GM18499 (cell line): Measurements from ENCODE around the gene RAB36.

ENCODE experiments used
- ATAC-seq: cut with Tn5 transposase; IDR thresholded peaks from one replicate; pipeline ENCODE4 v1.9.1; 2021; ENCODE audit warnings: moderate number of reproducible peaks; ENCODE audit not compliant: insufficient read depth, unreplicated experiment

Gene RAB36

DNA sequence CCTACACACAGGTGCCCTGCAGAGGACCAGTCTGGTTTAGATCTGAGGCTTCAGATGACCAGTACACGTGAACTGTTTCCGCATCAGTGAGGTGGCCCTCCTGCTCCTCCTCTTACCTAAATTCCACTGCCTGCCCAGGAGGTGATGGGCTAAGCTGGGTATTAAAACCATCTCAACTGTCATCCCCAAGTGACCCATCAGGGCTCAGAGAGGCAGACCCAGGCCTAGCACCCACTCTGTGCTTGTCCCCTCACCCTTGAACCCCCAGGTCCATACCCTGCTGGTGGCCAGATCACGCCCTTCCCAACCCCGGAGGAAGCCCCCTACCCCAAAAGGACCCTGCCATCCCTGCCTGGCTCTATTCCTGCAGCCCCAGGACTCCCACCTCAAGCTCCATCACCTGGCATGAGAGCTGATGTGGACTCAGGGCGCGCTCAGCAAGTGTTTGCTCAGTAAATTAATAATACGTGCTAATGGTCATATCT is 24.8 kb upstream of the RAB36 start:
- no peak for ATAC-seq

DNA sequence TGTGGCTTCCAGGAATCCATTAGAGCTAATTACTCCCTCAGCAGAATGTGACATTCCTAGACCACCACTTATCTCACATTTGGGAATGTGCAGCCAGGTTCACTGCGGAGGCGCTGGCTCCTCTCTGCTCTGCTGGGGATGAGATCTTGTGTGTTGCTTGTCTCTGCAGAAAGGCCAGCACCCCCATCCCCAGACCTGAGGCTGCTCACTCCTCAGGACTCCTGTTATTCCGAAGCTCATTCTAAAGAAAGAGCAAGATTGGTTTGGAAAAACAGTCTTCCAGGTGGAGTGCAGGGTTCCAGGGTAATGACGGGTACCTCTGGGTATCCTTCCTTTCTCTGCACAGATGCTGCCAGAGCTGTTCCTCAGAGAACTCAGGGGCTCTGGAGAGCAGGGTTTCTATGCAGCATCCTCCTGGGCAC is 24.3 kb upstream of the RAB36 start:
- no peak for ATAC-seq

DNA sequence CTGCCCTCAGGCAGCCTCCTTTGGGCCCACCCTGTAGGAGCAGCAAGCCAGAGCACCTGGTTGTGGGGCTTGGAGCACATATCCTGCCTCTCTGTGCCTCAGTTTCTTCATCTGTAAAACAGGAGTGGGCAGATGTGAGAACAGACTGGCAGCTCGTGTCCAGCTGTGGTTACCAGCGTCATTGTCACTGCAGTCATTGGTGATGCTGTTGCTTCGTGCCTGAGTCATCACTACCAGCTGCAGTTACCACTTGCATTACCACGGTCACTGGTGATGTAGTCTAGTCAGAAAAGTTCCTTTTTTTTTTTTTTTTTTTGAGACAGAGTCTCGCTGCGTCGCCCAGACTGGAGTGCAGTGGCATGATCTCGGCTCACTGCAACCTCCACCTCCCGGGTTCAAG is 23.9 kb upstream of the RAB36 start:
- ATAC-seq: no peak

DNA sequence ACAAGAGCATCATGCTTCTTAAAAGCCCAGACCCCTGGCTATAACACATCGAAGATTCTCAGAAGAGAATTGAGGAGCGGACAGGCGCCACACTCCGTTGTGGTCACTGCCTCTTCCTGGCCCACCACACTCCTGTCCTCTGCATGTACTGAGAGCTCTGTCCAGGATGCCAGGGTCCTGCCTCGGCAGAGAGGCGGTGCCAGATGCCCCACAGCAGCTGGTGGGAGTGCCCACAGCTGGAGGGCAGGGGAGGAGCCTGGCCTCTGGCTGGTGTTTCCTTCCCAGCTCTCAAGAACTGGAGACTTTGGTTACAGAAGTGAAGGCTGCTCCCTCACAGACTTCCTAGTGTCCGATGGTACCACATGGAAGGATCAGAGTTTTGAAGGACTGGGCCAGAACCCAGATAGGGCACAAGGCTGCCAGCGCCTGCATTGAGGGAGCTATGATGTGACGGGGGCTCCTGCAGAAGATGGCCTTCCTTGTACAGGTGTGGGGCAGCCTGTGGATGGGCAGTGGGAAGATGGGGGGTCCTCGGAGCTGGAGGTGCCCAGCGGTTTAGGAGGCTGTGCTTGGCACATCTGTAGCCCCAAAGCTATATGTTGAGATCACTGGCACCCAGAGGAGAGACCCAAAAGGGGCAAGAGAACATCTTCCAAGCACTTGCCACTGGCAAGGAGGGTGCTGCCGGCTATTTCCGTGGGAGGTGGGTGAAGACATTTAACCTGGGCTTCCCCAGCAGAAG is 22.9 kb upstream of the RAB36 start:
- no peak for ATAC-seq

DNA sequence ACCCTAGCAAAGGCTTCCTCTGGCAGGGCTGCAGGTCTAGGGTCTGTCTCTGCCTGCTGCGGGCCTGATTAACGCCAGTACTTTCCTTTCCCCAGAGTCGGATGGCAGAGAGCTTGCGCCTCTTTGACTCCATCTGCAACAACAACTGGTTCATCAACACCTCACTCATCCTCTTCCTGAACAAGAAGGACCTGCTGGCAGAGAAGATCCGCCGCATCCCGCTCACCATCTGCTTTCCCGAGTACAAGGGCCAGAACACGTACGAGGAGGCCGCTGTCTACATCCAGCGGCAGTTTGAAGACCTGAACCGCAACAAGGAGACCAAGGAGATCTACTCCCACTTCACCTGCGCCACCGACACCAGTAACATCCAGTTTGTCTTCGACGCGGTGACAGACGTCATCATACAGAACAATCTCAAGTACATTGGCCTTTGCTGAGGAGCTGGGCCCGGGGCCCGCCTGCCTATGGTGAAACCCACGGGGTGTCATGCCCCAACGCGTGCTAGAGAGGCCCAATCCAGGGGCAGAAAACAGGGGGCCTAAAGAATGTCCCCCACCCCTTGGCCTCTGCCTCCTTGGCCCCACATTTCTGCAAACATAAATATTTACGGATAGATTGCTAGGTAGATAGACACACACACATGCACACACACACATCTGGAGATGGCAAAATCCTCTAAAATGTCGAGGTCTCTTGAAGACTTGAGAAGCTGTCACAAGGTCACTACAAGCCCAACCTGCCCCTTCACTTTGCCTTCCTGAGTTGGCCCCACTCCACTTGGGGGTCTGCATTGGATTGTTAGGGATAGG is 22.1 kb upstream of the RAB36 start:
- no peak for ATAC-seq

DNA sequence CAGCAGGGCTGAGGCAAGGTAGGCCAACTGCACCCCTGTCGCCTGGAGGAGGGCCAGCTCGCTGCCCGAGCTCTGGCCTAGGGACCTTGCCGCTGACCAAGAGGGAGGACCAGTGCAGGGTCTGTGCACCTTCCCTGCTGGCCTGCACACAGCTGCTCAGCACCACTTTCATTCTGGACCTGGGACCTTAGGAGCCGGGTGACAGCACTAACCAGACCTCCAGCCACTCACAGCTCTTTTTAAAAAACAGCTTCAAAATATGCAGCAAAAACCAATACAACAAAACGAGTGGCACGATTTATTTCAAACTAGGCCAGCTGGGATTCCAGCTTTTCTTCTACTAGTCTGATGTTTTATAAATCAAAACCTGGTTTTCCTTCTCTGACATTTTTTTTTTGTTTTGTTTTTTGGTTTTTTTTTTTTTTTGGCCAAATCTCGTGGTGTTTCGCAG is 21.4 kb upstream of the RAB36 start:
- no peak for ATAC-seq

DNA sequence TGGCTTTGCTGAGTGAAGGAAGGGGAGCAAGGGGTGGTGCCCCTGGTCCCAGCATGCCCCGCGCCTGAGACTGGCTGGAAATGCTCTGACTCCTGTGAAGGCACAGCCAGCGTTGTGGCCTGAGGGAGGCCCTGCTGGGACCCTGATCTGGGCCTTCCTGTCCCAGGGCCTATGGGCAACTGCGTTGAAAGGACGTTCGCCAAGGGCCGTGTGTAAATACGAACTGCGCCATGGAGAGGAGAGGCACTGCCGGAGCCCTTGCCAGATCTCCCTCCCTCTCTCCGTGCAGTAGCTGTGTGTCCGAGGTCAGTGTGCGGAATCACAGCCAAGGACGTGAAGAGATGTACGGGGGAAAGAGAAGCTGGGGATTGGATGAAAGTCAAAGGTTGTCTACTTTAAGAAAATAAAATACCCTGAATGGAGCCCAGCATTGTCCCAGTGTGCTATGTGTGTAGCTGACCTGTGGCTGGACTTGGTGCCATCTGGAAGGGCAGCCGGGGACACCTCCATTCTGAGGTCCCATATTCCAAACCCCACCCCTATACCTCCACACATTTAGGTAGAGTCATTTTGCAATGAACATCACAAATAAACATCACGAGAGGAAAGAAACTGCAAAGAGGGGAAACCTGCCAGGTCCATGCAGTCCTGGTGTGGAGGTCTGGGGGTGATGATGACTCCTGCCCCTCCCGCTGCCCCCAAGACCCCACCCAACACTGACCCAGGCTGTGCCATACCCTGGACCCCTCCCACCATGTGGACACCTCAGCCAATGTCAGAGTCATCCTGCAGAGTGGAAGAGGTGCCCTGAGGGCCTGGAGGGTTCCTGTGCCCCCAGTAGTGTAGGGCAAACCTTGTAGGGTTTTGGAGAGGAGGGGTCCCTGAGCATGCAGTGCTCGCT is 20.4 kb upstream of the RAB36 start:
- ATAC-seq: no peak

DNA sequence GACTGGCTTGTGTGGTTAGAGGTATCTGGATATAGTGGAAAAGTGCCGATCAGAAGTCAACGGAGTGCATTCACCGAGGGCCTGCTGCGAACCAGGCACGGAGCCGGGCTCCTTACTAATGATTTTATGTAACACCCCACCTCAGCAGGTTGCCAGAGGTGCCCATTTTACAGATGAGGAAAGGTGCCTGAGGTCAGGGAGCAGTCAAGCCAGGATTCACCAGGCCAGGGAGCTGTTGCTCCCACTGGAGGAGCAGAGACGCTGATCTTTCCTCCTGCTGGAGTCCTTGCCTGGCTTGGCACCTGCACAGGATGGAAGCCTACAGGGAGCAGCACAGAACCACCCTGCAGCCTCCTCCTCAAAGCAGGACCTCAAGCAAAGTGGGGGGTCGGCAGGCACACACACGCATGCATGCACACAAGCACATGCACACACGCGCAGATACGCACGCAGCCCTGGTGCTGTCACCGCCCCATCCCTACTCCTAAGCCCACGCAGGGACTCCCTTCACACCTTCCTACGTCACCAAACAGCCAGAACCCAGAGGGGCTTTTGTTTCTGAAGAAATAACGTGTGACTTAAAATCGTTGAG is 19.7 kb upstream of the RAB36 start:
- no peak for ATAC-seq

DNA sequence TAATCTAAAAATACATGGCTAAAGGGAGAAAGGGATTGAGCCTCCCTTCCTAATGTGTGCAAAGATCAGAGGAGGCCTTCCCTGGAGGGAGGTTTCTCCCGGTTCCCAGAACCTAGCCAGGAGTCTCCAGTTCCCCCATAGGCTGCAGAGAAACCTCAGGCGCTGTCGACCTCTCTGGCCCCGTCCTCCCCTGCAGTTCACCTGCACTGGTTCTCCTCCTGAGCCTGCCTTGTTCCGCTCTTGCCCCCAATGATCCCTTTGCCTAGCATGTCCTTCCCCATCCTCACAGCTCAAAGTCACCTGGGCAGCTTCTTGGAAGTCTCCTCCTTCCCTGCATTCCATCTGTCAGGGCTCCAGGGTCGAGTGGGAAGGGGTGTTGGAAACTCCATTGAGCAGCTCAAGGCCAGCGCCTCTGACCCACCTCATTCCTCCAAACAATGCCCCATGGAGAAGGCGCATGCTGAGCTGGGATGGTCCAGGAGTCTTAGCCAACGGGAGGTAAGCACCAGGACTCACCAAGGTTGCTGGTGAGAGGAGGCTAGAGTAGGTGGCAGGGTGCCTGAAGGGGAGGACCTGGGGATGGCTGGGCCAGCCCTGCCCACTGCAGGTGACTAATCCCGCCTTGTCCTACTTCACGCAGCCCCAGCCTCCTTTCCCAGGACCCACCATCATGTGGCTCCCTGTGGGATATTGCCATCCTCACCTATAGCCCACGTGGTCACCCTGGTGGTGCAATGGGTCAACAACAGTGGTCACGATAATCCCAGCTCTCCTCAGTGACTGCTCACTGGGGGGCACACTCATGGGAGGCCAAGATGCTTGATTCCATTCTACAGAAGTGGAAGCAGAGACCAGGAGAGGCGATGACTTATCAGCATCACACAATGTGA is 18.9 kb upstream of the RAB36 start:
- ATAC-seq: no peak

DNA sequence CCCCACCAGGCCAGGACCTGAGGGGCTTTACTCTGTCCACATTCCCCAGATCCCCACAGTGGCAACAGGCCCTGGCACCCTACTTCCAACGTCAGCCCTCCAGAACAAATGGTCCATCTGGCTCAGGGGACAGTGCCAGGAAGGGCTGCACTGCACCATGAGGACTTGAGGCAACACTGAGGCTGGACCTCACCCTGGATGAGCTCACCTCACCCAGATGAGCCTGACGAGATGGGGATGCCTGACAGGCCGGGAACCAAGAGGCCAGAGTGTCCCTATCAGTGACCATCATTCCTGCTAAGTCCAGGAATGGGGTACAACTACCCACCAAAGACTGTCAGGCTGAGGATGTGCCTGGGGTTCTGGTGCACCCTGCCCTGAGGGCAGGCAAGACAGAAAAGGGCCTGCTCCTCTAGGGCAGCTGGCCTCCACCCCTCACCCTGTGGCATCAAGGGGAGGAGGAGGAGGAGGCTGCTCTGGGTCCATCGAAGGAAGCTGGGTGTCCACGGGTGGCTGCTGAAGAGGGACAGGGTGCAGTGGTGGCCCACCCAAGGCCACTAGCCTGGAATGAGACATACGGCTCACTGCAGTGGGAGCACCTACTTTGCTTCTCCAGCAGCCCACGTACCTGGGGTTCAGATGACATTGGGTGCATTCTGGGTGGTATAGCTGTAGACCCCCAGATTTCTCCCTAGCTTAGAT is 18.1 kb upstream of the RAB36 start:
- no peak for ATAC-seq

DNA sequence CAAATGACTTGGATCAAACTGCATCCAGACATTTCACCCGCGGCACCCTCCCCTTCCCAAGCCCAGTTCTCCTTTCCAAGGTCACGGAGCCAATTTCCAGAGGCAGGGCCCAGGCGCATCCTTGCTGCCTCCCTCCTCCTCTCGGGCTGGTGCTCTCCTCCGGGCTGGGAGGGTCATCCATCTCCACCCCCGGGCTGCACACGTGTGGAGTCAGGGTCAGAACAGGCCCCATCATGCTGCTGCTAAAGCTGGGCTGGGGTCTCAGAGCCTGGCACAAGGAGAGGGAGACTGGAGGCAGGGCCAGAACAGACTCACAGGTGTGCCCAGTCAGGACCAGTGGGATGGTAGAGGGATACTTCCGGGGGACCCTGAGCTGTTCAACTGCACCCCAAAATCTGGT is 17.5 kb upstream of the RAB36 start:
- no peak for ATAC-seq

DNA sequence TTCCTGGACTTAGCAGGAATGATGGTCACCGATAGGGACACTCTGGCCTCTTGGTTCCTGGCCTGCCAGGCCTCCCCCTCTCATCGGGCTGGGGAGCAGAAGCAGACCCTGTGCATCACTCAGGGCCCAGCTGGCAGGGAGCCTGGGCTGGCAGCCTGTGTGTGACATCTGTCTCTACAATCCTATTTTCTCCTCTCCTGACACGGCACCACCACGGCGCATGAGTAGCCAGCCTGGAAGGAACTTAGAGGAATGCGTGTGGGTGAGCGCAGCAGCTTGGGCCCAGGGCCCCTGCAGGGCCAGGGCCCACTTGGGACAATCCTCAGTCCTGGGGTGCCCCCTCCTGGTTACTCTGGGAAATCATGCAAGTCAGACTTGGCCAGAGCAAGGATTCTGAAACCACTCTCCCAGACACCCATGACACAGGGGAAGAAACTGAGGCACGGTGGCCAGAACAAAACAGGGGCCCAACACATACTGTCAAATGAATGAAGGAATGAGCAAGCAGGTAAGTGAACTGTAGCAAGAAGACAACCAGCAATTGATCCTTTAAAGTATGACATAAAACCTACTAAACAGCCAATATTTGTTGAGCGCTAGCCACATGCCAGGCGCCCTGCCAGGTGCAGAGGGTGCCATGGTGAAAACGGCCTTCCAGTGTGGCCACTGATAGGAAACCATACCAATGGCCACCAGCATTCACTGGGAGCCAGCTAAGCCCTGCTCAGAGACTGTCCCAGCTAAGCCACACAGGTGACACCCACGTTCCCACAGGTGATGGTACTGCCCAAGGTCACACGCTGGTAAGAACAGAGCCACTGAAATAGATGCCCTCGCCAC is 16.8 kb upstream of the RAB36 start:
- ATAC-seq: no peak

DNA sequence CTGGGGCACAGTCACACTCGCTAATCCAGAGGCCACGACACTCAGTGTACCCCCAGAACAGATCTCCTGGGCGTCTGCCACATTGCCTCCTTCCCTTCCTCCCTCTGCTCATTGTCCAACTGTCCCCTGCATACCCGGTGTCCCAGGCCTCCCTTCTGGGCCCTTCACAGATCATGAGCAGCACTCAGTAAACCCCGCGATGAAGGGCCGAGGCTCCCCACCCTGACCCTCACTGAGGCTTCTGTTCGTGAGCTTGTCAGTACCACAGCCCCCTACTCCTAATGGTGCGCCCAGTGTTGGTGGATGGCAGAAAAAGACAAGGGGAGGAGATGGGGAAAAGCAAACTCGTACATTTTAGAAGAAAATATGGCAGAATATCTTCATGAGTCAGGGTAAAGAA is 16.1 kb upstream of the RAB36 start:
- ATAC-seq: no peak

DNA sequence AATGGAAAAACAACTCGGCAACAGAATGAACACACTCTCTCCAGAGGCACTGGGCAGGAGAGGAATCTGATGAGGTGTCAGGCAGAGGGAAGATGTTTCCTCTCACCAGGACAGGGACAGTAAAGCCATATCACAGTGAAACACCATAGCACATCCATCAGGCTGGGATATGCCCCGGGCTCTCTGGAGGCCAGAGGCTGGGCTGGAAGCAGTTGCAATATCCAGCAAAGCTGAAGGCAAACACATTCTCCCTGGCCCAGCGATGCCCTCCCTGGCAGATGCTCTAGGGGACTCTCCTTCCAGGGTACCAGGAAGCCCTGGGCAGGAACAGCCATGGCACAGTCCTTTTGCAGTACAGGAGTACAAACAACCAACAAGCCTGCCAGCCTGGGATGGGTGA is 14.6 kb upstream of the RAB36 start:
- ATAC-seq: no peak

DNA sequence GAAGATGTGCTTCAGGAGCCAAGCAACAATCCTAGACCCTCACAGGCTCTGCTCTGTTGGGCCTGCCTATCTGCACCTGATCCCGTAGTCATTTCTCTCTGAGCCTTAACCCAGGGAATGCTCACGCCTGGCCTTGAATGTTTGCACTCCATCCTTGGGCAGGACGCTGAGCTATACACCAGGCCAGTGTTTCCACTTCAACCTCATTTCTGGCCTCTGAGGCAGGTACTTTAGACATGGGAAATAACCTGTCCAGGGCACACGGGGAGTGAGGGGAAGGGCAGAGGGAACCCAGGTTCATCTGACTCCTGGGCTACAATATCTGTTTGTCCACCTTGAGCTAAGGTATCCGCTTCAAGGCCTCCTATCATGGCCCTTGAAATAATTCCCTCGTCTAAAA is 13.3 kb upstream of the RAB36 start:
- no peak for ATAC-seq

DNA sequence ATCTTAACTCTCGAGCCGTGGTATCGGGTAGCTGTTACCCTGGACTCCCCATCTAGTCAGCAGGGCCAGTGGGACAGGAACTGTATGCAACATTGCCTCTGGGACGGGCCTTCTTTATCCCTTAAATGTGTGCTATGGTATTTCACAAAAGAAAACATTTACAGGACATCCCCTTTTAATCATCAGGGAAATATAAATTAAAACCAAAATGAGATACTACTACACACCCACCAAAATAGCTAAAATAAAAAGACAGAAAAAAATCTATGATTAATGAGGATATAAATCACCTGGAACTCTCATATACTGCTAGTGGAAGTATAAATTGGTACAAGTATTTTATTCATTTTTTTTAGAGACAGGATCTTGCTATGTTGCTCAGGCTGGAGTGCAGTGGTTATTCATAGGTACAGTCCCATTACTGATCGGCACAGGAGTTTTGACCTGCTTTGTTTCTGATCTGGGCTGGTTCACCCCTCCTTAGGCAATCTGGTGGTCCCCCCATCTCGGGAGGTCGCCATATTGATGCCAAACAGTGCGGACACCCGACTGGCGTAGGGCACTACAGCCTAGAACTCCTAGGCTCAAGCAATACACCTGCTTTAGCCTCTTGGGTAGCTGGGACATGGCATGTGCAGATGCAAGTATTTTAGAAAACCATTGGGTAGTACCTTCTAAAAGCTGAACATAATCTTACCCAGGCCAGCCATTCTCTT is 12.7 kb upstream of the RAB36 start:
- no peak for ATAC-seq

DNA sequence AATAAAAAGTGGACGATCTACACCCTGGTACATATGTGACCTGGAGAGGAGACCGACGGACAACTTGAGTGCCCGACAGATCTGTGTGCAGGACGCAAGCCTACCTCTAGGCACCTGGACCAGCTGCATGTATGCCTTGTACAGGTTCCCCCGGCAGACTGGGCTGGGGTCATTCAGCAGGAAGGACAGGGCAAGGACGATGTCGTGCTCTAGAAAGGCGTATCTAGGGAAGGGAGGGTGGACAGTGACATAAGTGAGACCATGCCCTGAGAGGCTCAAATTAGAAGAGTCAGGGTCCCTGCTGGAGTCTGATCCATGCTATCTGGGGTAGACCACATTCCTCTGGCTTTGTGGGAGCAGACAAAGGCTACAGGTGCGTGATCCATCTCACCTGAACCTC is 11.4 kb upstream of the RAB36 start:
- ATAC-seq: no peak
